ENCODE measurements around the gene KIRREL3.

DNA sequence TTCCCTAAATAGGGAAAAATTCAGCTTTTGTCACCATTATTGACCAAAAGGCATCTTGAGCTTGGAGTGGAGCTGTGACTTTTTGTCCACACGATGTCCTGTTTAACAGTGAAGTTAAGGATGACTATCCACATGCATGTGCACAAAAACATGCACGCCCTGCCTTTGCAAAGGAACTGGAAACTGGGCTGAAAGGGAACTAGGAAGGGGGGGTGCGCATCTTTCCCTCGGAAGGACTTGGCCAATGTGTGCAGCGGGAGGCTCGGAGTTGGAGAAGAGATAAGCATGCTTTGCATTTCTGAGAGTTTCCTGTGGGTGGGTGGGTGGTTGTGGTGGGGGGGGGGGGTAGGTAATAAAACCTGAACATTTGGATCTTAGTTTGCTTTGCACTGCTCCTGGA, 411 bp upstream of the KIRREL3 start:
- no peak for TF ChIP-seq CTCF (IDR thresholded peaks at IDR 0.05)
- TF ChIP-seq POLR2A (IDR thresholded peaks at IDR 0.05) = no peak
- TF ChIP-seq POLR2AphosphoS5 (IDR thresholded peaks at IDR 0.05) = no peak
